ENCODE data around the gene LAS1L. TPM values are rescaled to one million over a fixed set of nuclear protein-coding genes. Genes with fewer than 3 reads are reported as not detected.

LAS1L gene
- total RNA-seq (10 to 100 TPM; 37.2 to 48.9 (median 44.9) TPM), polyA plus RNA-seq (10 to 100 TPM; 40.6 to 50.2 TPM), total RNA-seq (89.9 reads per million, percentile 82 among the genes with 10 or more reads in this experiment)

- Histone ChIP-seq H3K9me3 (ENCODE audit: control insufficient read depth in 2 of 3, low read length in 3 of 3) (no peaks in the 10 kb centered on the region), H3K36me3 (ENCODE audit: control insufficient read depth in 2 of 3, insufficient read depth in 3 of 3, low read length in 3 of 3) (peaks cover 0 to 21% (median 0%) of the 10 kb centered on the region in 3 experiments), H3K27me3 (ENCODE audit: control insufficient read depth in 2 of 2, insufficient read depth in 2 of 2, low read length in 2 of 2) (no peaks in the 10 kb centered on the region), H3K4me3 (ENCODE audit: low read length) (peak within 1 kb of the TSS; percentile 96), H3K4me1 (ENCODE audit: control insufficient read depth in 2 of 2, insufficient read depth in 2 of 2, low read length in 2 of 2) (peaks cover 10 to 13% of the 10 kb centered on the region in 2 donors), H3K27ac (ENCODE audit: low read depth, low read length) (peak within 1 kb of the TSS; percentile 75)
- intact Hi-C loops (cut with micrococcal nuclease): loop anchor here (1.0 to 5.0 kb wide), 11 partner anchors 60 to 1972 kb away; partner anchors contain the start of genes MTMR8 (in 2 of the 2), ZC4H2 (in 2 of the 2), AMER1 (in 1 of the 2) and ZC3H12B (in 1 of the 2)
- Mint-ChIP-seq H3K4me3 (peak within 1 kb of the TSS; percentile 97 to 100 (median 100)), H3K27me3 (no peaks in the 10 kb centered on the region), H3K36me3 (peaks cover 0 to 8% (median 4%) of the 10 kb centered on the region in 5 donors), H3K9me3 (peaks cover 0 to 2% (median 0%) of the 10 kb centered on the region in 11 donors), H3K27ac (peak within 1 kb of the TSS; percentile 94 to 100 (median 98)), H3K4me1 (peaks cover 5 to 28% (median 16%) of the 10 kb centered on the region in 7 donors)
- ATAC-seq (peak; percentile 99), DNase-seq (peak; percentile 71 to 94 (median 90))
- ChIA-PET POLR2A (interaction anchor here (0.7 to 1.6 kb wide), 4 partner anchors 18 to 1140 kb away, joined by 3 to 5 read pairs (median 3); partner anchors contain the start of gene MTMR8), CTCF (interaction anchor here (0.5 kb wide), 1 partner anchor 109 kb away, joined by 3 read pairs; no protein-coding TSS in a partner anchor)
Measured at GRCh38 chrX:65534450-65535292, at the start of gene LAS1L. Gene LAS1L, minus strand, starts transcription at chrX:65534787. Its CDS starts 72 bp downstream, at chrX:65534715.

- H3K36me3 ChIP-seq (ENCODE audit: control insufficient read depth in 2 of 3, insufficient read depth in 3 of 3, low read length in 3 of 3): no peaks in the 10 kb centered on the region
- H3K36me3 Mint-ChIP-seq: no peaks in the 10 kb centered on the region
- POLR2A ChIA-PET: no interaction called here
- CTCF ChIA-PET: interaction anchor here (1.3 to 1.5 kb wide), 3 partner anchors 527 to 1149 kb away, joined by 3 to 7 read pairs (median 4); no protein-coding TSS in a partner anchor
- H3K27ac ChIP-seq (ENCODE audit: low read depth, low read length): no peak overlapping the region
- H3K4me3 ChIP-seq (ENCODE audit: low read length): no peak overlapping the region
- H3K27me3 Mint-ChIP-seq: no peaks in the 10 kb centered on the region
- ATAC-seq: no peak
- no peaks in the 10 kb centered on the region for H3K27me3 ChIP-seq (ENCODE audit: control insufficient read depth in 2 of 2, insufficient read depth in 2 of 2, low read length in 2 of 2)
- no peak overlapping the region for H3K4me3 Mint-ChIP-seq
- no peak for DNase-seq
- H3K4me1 Mint-ChIP-seq: peaks cover 2 to 13% (median 5%) of the 10 kb centered on the region in 7 donors
- H3K27ac Mint-ChIP-seq: no peak overlapping the region
- peaks cover 0 to 2% (median 0%) of the 10 kb centered on the region in 11 donors for H3K9me3 Mint-ChIP-seq
- intact Hi-C loops (cut with micrococcal nuclease): loop anchor here (1.0 to 10.0 kb wide), 5 partner anchors 404 to 1146 kb away; no protein-coding TSS in a partner anchor
- no peaks in the 10 kb centered on the region for H3K9me3 ChIP-seq (ENCODE audit: control insufficient read depth in 2 of 3, low read length in 3 of 3)
- peaks cover 5 to 7% of the 10 kb centered on the region in 2 donors for H3K4me1 ChIP-seq (ENCODE audit: control insufficient read depth in 2 of 2, insufficient read depth in 2 of 2, low read length in 2 of 2)
Measured at GRCh38 chrX:65582450-65583082, 48.0 kb upstream of the LAS1L start.

- H3K36me3 Mint-ChIP-seq: no peaks in the 10 kb centered on the region
- peak overlapping the region in 1 of 9 donors; percentile 62 for H3K27ac Mint-ChIP-seq
- no peaks in the 10 kb centered on the region for H3K27me3 ChIP-seq (ENCODE audit: control insufficient read depth in 2 of 2, insufficient read depth in 2 of 2, low read length in 2 of 2)
- intact Hi-C loops (cut with micrococcal nuclease): loop anchor here (1.0 to 10.0 kb wide), 6 partner anchors 405 to 1150 kb away; no protein-coding TSS in a partner anchor
- DNase-seq (peak in 8 of 9 donors; percentile 33 to 72 (median 59)), ATAC-seq (peak; percentile 79)
- no peaks in the 10 kb centered on the region for H3K36me3 ChIP-seq (ENCODE audit: control insufficient read depth in 2 of 3, insufficient read depth in 3 of 3, low read length in 3 of 3)
- peaks cover 5 to 7% of the 10 kb centered on the region in 2 donors for H3K4me1 ChIP-seq (ENCODE audit: control insufficient read depth in 2 of 2, insufficient read depth in 2 of 2, low read length in 2 of 2)
- H3K4me1 Mint-ChIP-seq: peaks cover 2 to 13% (median 5%) of the 10 kb centered on the region in 7 donors
- no peaks in the 10 kb centered on the region for H3K9me3 ChIP-seq (ENCODE audit: control insufficient read depth in 2 of 3, low read length in 3 of 3)
- no peaks in the 10 kb centered on the region for H3K9me3 Mint-ChIP-seq
- no peaks in the 10 kb centered on the region for H3K27me3 Mint-ChIP-seq
- no peak overlapping the region for H3K4me3 ChIP-seq (ENCODE audit: low read length)
- POLR2A ChIA-PET: no interaction called here
- CTCF ChIA-PET: interaction anchor here (0.9 to 1.5 kb wide), 7 partner anchors 15 to 1150 kb away, joined by 3 to 7 read pairs (median 3); no protein-coding TSS in a partner anchor
- no peak overlapping the region for H3K4me3 Mint-ChIP-seq
- no peak overlapping the region for H3K27ac ChIP-seq (ENCODE audit: low read depth, low read length)
Measured at GRCh38 chrX:65581661-65582339, 47.2 kb upstream of the LAS1L start.

- no peak for DNase-seq
- H3K27ac Mint-ChIP-seq: no peak overlapping the region
- no peaks in the 10 kb centered on the region for H3K27me3 ChIP-seq (ENCODE audit: control insufficient read depth in 2 of 2, insufficient read depth in 2 of 2, low read length in 2 of 2)
- intact Hi-C loops (cut with micrococcal nuclease): no loop called here
- no peak overlapping the region for H3K4me3 Mint-ChIP-seq
- no peaks in the 10 kb centered on the region for H3K9me3 ChIP-seq (ENCODE audit: control insufficient read depth in 2 of 3, low read length in 3 of 3)
- H3K4me1 Mint-ChIP-seq: peaks cover 0 to 13% (median 5%) of the 10 kb centered on the region in 7 donors
- CTCF ChIA-PET: interaction anchor here (0.6 kb wide), 2 partner anchors 442 to 536 kb away, joined by 3 to 4 read pairs; no protein-coding TSS in a partner anchor
- H3K4me3 ChIP-seq (ENCODE audit: low read length): no peak overlapping the region
- no peaks in the 10 kb centered on the region for H3K36me3 Mint-ChIP-seq
- no peaks in the 10 kb centered on the region for H3K27me3 Mint-ChIP-seq
- ATAC-seq: no peak
- H3K36me3 ChIP-seq (ENCODE audit: control insufficient read depth in 2 of 3, insufficient read depth in 3 of 3, low read length in 3 of 3): no peaks in the 10 kb centered on the region
- peaks cover 5 to 7% of the 10 kb centered on the region in 2 donors for H3K4me1 ChIP-seq (ENCODE audit: control insufficient read depth in 2 of 2, insufficient read depth in 2 of 2, low read length in 2 of 2)
- H3K9me3 Mint-ChIP-seq: no peaks in the 10 kb centered on the region
- no peak overlapping the region for H3K27ac ChIP-seq (ENCODE audit: low read depth, low read length)
- POLR2A ChIA-PET: no interaction called here
Measured at GRCh38 chrX:65578346-65578745, 43.8 kb upstream of the LAS1L start.

GRCh38 chrX:65576160-65576559 lies 41.6 kb upstream of the LAS1L start:
- H3K4me1 Mint-ChIP-seq: no peaks in the 10 kb centered on the region
- no peak overlapping the region for H3K27ac Mint-ChIP-seq
- ATAC-seq: no peak
- ChIA-PET CTCF (no interaction called here), POLR2A (no interaction called here)
- Histone ChIP-seq H3K4me1 (ENCODE audit: control insufficient read depth in 2 of 2, insufficient read depth in 2 of 2, low read length in 2 of 2) (no peaks in the 10 kb centered on the region), H3K36me3 (ENCODE audit: control insufficient read depth in 2 of 3, insufficient read depth in 3 of 3, low read length in 3 of 3) (no peaks in the 10 kb centered on the region), H3K4me3 (ENCODE audit: low read length) (no peak overlapping the region), H3K27me3 (ENCODE audit: control insufficient read depth in 2 of 2, insufficient read depth in 2 of 2, low read length in 2 of 2) (no peaks in the 10 kb centered on the region), H3K27ac (ENCODE audit: low read depth, low read length) (no peak overlapping the region), H3K9me3 (ENCODE audit: control insufficient read depth in 2 of 3, low read length in 3 of 3) (no peaks in the 10 kb centered on the region)
- intact Hi-C loops (cut with micrococcal nuclease): no loop called here
- H3K27me3 Mint-ChIP-seq: no peaks in the 10 kb centered on the region
- no peaks in the 10 kb centered on the region for H3K36me3 Mint-ChIP-seq
- H3K9me3 Mint-ChIP-seq: no peaks in the 10 kb centered on the region
- no peak overlapping the region for H3K4me3 Mint-ChIP-seq
- no peak for DNase-seq

GRCh38 chrX:65575022-65575421 lies 40.4 kb upstream of the LAS1L start:
- no peak for ATAC-seq
- H3K36me3 ChIP-seq (ENCODE audit: control insufficient read depth in 2 of 3, insufficient read depth in 3 of 3, low read length in 3 of 3): no peaks in the 10 kb centered on the region
- POLR2A ChIA-PET: no interaction called here
- CTCF ChIA-PET: no interaction called here
- no peaks in the 10 kb centered on the region for H3K36me3 Mint-ChIP-seq
- no peak overlapping the region for H3K27ac Mint-ChIP-seq
- no peaks in the 10 kb centered on the region for H3K9me3 Mint-ChIP-seq
- H3K27me3 ChIP-seq (ENCODE audit: control insufficient read depth in 2 of 2, insufficient read depth in 2 of 2, low read length in 2 of 2): no peaks in the 10 kb centered on the region
- no peaks in the 10 kb centered on the region for H3K4me1 ChIP-seq (ENCODE audit: control insufficient read depth in 2 of 2, insufficient read depth in 2 of 2, low read length in 2 of 2)
- intact Hi-C loops (cut with micrococcal nuclease): no loop called here
- no peak for DNase-seq
- H3K27me3 Mint-ChIP-seq: no peaks in the 10 kb centered on the region
- H3K4me1 Mint-ChIP-seq: no peaks in the 10 kb centered on the region
- no peak overlapping the region for H3K4me3 ChIP-seq (ENCODE audit: low read length)
- H3K27ac ChIP-seq (ENCODE audit: low read depth, low read length): no peak overlapping the region
- no peak overlapping the region for H3K4me3 Mint-ChIP-seq
- no peaks in the 10 kb centered on the region for H3K9me3 ChIP-seq (ENCODE audit: control insufficient read depth in 2 of 3, low read length in 3 of 3)

Data from naive thymus-derived CD4-positive, alpha-beta T cell (primary cell).